HG02852 (cell line): Measurements from ENCODE around the gene LRBA.
"Not testable (repeated sequence)": the region's sequence is repeated elsewhere in the genome, so short reads cannot be mapped to it uniquely, and the experiment has no call there.

ENCODE experiments used
- ATAC-seq: cut with Tn5 transposase; IDR thresholded peaks from one replicate; pipeline ENCODE4 v1.9.1; 2021; ENCODE audit warnings: mild to moderate bottlenecking, moderate library complexity; ENCODE audit not compliant: unreplicated experiment

LRBA gene

DNA sequence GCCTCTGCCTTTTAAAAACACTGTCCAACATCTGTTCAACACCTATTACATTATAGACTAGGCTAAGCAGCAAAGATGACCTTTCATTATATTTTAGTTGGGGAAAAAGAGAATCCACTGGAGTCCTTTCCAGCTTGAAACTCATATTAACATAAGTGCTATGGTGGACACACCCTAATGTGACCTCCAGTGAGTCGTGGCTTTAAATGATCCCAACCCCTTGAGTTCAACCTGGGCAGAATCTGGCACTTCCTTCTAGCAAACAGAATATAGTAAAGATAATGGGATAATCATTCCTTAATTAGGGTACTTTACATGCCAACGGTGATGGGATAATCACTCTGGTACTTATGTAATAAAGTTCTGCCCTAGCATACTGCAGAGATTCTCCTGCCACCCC, 270.5 kb downstream of the LRBA start:
- no peak for ATAC-seq

GRCh38 chr4:150743564-150744342, 271.3 kb downstream of the LRBA start:
- no peak for ATAC-seq

DNA sequence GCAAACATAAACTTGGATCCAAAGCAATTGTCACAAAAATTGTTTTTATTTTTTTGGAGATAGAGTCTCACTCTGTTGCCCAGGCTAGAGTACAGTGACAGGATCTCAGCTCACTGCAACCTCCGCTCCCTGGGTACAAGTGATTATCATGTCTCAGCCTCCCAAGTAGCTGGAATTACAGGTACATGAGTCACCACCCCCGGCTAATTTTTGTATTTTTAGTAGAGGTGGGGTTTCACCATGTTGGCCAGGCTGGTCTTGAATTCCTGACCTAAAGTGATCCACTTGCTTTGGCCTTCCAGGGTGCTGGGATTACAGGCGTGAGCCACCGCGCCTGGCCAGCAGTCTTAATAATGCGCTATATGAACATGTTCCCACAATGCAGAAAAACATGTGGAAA, 272.2 kb downstream of the LRBA start:
- ATAC-seq, result not testable (repeated sequence)

DNA sequence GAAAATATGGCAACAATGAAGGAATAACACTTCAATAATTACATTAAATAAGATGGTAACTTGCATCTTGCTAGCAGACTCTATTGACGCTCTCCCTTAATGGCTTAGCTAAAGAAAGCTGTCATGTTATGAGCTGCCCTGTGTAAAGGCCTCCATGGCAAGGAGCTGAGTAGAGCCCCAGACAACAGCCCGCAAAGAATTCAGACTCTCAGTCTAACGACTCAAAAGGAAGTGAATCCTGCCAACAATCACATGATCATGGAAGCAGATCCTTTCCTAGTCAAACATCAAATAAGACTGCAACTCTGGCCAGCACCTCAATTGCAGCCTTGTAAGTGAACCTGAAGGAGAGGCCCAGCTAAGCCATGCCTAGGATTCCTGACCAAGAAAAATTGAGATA, 275.5 kb downstream of the LRBA start:
- ATAC-seq, result no peak

- no peak for ATAC-seq
These were observed 289.0 kb downstream of the LRBA start for GRCh38 chr4:150725957-150726523.

DNA sequence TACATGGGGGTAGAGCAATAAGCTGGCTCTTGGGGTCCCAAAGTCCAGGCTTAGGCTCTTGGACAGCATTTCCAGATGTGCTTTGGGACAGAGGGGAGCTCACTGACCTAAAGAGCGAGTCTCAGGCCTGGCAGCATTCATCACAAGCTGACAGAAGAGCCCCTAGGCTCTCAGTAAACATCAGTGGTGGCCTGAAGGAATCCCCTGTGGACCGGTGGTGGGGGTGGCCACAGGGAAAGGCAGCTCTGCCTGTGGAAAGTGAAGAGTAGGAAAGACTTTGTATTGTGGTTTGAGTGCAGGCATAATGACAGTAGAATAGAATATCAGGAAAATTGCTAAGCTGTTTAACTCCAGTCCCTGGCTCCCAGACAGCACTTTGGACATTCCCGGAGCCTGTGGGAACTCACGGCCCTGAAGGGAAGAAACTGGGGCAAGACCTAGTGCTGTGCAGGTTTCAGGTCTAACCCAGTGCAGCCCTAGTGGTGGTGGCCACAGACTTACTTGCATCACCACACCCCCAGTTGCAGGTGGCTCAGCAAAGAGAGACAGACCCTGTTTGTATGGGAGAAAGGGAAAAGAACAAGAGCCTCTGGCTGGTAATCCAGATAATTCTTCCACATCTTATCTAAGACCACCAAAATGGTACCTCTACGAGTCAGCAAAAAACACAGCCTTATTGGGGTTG, 291.2 kb downstream of the LRBA start:
- no peak for ATAC-seq

- ATAC-seq, result no peak
These were observed 292.1 kb downstream of the LRBA start for GRCh38 chr4:150722908-150723362.

DNA sequence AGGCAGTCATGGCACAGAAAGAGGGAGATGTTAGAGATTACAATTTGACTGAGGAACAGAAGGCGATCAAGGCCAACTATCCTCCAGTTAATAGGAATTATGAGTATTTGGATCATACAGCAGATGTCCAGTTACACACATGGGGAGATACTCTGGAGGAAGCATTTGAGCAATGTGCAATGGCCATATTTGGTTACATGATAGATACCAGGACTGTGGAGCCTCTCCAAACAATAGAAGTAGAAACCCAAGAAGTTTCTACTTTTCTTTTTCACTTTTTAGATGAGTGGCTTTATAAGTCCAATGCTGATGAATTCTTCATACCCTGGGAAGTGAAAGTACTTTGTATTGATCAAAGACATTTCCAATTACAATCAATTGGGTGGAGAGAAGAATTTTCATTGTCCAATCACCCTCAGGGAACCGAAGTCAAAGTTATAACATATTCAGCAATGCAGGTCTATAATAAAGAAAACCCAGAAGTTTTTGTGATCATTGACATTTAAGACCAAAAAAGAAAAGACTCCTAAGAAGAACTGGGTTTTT, 294.0 kb downstream of the LRBA start:
- peak; percentile 93 for ATAC-seq

DNA sequence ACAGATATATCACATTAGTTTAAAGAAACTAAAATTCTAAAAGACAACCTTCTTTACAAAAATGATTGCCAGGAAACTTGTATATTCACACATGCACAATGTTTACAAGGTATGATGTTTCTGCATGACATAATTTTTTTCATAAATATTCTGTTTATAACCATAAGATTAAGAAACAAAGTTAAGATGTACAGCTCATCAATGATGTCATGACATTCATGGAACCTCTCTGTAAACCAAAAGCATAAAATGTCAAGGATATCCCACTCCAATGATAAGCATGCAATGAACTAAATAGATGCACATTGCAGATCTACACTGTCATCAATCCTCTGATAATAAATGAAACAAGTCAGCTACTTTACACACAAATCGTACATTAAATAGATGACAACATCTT, 297.1 kb downstream of the LRBA start:
- ATAC-seq, result no peak

- no peak for ATAC-seq
These were observed 300.3 kb downstream of the LRBA start for GRCh38 chr4:150714462-150715438.

DNA sequence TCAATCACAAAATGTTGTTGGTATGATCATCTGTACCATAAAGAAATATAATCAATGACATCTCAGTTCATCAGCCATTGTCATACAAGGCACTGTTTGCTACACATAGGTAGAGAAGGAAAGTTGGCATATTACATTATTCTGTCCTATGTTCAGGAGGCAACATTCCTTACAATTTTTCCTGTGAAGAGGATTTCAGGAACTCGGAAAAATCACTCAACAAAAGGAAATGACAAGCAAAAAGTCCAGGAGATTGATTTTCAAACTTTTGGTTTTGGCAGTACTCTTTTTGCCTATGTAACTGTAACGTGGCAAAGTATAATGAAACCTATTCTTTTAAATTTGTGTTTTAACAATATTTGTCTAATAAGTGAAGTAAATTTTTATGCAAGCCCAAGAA, 301.8 kb downstream of the LRBA start:
- no peak for ATAC-seq

DNA sequence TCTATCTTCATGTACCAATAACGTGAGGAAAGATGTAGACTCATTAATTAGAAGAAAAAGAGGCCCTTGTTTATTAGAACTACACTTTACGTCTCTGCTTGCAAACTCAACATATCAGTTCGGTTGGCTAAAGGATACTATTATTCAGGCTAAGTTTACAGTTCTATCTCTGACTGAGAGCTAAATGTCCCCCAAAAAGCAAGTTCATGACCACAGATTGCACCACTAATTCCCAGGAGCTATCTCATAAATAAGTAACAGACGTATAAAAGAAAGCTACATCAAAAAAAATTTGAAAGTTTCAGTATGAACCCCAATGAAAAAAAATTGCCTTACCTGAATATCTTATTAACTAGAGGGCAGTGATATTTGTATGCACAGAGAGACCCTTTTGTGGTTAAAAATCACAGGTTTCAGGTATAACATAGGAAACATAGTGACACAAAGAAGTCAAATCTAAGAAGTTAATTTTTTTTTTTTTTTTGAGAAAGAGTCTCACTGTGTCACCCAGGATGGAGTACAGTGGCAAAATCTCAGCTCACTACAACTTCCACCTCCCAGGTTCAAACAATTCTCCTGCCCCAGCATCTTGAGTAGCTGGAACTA, 304.2 kb downstream of the LRBA start:
- ATAC-seq, result no peak

DNA sequence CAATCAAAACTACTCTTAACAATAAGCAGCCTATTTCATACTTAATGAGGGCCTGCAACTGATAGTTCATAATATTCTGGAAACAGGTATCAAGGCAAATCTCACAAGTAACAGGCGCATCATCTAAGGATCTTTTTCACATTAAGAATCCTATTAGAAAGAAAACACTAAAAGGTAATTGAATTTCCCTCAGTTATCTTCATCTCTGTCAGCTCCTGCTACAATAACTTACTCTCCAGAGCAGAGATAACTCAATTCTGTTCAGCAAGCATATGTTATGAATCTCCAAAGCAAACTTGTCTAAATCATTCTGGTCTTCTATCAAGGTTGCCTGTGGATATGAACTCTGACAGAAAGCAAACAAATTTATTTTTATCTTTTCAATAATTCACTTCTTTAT, 307.1 kb downstream of the LRBA start:
- ATAC-seq, result no peak

GRCh38 chr4:150699599-150699998, 315.5 kb downstream of the LRBA start:
- ATAC-seq, result no peak

DNA sequence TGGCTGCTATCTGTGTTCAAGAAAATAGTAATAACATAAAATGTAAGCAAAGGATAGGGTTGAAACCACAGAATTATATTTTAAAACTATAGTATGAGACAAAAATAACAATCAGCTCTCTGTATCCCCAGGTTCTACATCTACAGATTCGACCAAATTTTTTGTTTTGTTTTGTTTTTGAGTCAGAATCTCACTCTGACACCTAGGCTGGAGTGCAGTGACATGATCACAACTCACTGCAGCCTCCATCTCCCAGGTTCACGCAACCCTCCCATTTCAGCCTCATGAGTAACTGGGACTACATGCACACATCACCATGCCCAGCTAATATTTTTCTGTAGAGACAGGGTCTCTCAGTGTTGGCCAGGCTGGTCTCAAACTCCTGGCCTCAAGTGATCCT, 319.9 kb downstream of the LRBA start:
- no peak for ATAC-seq

DNA sequence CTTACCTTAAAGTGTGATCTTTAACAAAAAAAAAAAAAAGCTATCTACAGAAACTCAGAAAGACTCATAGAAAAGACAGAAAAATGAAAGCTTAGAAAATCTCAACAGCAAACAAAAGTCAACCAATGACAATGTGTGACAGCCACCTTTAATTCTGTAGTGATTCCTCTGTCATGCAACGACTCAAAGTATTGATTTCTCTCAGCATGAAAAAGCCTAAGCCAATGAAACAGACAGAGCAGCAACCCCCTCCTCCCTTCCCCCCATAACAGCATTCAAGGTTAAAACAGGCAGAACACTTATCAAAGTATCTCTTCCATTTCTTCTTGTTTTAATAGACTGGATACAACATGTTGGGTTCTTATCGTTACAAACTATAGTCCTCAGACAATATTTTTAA, 320.6 kb downstream of the LRBA start:
- no peak for ATAC-seq

DNA sequence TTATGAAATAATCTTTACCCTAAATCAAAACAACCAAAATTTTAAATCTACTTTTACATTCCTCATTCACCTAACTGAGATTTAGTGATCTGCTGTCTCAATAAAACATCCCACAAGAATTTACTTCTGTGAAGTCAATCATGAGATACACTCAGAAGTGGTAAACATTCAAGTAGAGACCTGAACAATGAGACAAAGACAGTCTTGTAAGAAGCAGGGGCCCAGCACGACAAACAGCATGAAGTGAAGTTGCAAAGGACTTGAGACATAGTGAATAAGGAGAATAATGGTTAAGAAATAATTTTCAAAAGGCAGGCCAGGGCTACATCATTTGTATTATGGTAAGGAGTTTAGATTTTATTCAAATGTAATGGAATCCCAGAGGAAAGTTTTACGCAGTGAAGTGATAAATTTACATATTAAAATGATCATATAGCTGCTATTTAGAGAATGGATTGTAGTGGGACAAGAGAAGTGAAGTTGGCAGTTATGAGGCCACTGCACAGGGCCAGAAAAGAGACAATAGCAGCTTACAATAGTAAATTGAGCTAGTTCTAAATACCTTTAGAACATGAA, 331.2 kb downstream of the LRBA start:
- no peak for ATAC-seq

- ATAC-seq, result no peak
These were observed 333.0 kb downstream of the LRBA start for GRCh38 chr4:150682126-150682525.

GRCh38 chr4:150681063-150681462, 334.0 kb downstream of the LRBA start:
- no peak for ATAC-seq

DNA sequence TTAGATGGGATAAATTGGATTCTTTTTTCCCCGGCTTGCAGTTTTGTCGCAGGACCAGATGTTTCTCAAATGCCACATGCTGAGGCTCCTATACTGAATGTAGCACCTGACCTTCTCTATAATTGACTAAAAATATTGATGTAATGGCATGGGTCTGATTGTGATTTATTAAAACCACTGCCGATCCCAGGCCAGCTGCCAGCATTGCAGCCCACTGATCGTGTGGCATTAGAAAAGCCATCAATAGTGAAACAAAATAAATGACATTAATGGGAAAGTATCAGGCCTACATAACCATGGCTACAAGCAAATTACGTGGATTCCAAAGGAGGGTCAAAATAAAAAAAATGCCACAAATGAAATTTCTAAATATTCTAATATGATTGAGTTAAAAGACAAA, 334.4 kb downstream of the LRBA start:
- ATAC-seq, result no peak
